DMS 273 (cell line): ENCODE measurements around the gene RABGAP1.

Source experiments
- DNase-seq: peaks from one replicate; lab custom pipeline; 2025; ENCODE audit not compliant: unreplicated experiment; lab: John Stamatoyannopoulos, UW

Gene RABGAP1

DNA sequence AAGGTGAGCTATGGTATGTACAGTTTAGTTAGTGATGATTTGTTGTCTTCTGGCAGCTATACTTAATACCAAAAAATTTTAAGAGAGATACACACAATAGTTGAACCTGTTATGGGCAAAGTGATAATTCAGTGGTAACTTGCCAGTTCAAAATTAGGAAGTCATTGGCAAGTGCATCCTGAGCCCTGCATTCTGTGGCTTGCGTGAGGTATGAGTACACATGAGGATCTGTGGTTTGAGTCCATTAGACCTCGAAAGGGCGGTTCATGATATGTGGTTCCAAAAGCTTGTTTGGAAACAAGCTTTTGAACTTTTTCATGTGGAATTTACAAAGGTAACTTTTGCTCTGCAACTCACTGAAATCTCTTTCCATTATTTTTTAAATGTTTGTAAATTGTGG, 139.6 kb downstream of the RABGAP1 start:
- DNase-seq, result no peak

DNA sequence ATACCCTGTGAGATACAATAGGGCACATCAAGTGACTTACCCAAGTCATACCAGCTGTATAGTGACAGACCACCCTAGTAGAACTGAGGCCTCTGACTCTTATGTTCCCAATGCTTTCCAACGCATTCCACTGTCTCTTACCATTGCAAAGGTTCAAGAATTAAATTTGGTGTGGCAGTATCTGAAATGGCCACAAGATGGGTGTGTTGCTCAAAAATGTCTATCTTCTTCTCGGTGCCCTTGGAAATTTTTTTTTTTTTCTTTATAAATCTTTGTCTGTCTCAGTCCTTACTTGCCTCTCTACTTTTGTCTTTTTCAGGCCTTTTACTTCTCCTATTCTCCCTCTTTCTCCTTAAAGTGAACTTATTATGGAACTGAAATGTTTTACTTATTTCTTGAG, 141.0 kb downstream of the RABGAP1 start:
- DNase-seq, result peak; percentile 54

DNA sequence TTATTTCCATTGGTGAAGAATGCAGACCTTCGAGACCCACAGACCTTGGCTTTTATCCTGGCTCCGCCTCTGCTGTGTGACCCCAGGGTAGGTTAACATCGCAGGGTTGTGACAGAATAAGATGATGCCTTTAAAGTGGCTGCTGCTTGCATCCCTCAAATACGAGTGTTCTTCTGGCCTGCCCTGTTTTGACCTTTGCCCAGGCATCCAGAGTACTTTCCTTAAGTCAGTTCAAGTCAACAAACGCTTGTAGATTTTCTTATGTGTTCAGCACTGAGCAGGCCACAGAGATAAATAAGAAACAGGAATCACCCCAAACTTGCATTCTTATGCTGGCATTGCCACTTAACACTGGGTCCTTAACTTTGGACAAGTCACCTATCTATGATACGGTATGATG, 142.9 kb downstream of the RABGAP1 start:
- no peak for DNase-seq

GRCh38 chr9:123084256-123084655, 143.4 kb downstream of the RABGAP1 start:
- DNase-seq, result no peak

DNA sequence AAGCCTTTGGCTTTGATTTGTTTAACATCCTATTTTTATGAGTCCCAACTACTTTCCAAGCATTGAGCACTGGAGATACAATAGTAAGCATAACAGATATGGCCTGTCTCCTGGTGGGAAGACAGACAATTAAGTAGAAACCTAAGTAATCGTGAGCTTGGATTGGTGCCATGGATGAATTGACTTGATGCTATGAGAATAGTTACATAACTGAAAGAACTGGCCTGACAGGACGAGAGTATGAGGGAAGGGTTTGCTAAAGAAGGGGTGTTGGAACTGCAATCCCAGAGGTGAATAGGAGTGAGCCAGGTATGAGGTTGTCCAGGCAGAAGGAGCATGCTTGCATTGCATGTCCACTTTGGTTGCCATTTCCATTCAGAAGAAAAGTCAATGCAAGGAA, 145.1 kb downstream of the RABGAP1 start:
- DNase-seq, result no peak

GRCh38 chr9:123087359-123087888, 146.6 kb downstream of the RABGAP1 start:
- no peak for DNase-seq

DNA sequence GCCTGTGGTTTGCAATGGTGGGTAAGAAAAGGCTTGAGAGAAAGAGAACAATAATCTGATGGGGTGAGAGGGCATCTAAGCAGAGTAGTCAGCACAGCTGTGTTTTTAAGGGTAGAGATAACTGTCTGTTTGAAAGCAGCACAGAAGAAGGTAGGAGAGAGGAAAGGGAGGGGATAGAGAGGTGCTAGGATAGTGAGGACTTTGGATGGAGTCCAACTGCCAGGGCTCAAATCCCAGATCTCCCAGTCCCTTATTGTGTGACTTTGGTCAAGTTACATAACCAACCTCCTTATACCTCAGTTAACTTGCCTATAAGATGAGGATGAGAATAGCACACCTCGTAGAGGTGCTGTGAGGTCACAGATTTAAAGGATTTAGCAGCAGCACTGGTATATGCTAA, 148.2 kb downstream of the RABGAP1 start:
- DNase-seq, result no peak

DNA sequence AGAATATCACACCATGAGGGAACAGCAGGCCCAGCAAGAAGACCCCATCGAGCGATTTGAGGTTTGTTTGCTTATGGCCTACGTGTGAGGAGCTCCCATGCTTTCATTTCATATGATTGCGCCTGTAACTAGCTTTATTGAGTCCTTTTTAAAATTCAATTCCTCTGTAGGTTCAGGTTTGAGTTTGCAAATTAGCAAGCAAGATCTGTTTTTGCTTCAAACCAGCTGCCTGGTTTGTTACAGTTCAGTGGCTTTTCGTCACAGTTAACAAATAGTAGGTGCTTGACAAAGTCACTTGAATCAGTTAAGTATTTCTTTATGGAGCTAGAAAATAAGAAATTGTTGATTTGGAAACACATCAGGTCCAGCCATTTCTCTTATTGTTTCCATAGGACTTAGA, 149.0 kb downstream of the RABGAP1 start:
- no peak for DNase-seq

- no peak for DNase-seq
These were observed 149.5 kb downstream of the RABGAP1 start for GRCh38 chr9:123090198-123090896.

- no peak for DNase-seq
These were observed 150.1 kb downstream of the RABGAP1 start for GRCh38 chr9:123090956-123091355.

DNA sequence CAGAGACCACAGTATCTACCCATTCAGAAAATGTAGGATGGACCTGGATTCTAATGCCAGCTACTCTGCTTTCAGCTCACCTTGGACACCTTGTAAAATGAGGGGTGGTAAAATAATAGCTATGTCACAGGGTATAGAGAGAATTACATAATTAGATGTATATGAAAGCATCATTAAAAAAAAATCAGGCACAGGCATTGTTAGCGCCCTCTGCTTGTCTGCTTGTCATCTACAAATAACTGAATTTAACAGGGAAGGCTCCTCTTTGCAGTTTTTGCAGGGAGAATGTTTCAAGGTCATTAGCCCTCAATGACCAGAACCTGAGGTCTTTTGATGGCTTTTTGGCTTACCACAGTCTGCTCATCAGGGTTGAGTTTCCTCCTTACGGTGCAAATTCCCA, 150.6 kb downstream of the RABGAP1 start:
- no peak for DNase-seq

GRCh38 chr9:123093141-123093540, 152.3 kb downstream of the RABGAP1 start:
- DNase-seq, result no peak

DNA sequence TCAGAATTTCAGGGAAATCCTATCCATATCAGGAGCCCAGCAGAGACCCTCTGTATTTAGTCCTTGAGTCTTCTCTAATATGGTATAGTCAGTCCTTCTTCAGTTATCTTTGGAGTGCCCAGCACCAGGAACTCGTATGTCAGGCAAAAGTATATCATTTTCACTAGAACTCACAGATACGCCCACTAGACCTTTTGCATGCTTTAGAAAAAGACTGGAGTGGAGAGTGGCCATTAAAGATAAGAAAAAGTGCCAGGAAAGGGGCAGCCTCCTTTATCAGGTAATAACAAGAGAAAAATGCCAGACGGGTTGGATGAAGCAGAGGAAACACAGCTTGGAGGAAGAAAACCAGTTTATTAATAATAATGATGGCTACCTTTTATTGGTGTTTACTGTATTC, 156.2 kb downstream of the RABGAP1 start:
- DNase-seq, result no peak

- DNase-seq, result no peak
These were observed 156.7 kb downstream of the RABGAP1 start for GRCh38 chr9:123097430-123098095.

DNA sequence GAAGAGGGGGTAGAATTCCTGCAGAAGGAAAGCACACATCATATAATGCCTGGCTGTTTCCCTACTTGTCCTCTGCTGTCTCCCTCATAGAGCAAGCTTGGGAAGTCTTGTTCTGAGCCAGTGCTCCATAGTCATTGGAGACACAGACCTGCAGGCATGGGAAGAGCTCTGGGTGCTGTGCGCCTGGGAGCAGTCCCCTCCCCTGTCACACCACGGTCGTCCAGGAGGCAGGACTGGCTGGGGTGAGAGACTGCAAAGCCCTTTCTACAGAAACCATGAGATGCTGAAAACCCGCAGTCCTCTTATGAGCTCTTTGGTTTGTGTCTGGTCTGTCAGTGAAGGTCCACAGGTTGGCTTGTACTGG, 157.3 kb downstream of the RABGAP1 start:
- no peak for DNase-seq

GRCh38 chr9:123099042-123099441, 158.2 kb downstream of the RABGAP1 start:
- no peak for DNase-seq

GRCh38 chr9:123099548-123099947, 158.7 kb downstream of the RABGAP1 start:
- DNase-seq, result no peak

GRCh38 chr9:123102375-123103113, 161.7 kb downstream of the RABGAP1 start:
- DNase-seq, result no peak

DNA sequence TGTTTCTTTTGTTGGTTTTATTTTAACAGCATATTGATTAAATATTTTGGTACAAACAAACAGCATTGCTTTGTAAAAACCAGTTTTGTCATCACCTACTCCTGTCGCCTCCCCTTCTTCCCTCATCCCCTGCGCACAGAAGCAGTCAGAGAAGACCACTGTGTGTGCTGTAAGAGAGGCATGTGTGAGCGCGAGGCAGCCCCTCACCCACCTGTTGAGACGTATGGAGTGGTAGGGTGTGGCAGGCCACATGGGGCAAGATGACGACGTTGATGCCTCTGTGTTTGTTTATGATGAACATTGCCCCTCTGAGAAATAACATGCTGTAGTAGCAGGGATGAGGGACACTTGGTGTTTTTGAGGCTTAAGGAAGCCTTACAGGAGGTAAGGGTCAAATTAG, 164.0 kb downstream of the RABGAP1 start:
- no peak for DNase-seq

DNA sequence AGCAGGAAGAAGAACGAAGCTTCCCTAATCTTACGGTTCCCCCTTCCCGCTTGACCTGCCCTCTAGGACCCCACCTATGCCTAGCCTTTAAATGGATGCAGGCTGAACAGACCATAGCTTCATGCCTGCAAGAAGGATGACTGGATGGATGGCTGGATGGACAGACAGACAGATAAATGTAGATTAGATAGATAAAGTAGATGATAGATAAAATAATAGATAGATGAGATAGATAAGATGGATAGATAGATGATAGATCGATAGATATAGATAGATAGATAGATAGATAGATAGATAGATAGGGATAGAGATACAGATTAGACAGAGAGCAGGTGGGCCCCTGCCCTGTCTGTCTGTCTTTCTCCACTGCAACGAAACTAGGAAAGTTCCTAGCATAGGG, 164.7 kb downstream of the RABGAP1 start:
- no peak for DNase-seq

DNA sequence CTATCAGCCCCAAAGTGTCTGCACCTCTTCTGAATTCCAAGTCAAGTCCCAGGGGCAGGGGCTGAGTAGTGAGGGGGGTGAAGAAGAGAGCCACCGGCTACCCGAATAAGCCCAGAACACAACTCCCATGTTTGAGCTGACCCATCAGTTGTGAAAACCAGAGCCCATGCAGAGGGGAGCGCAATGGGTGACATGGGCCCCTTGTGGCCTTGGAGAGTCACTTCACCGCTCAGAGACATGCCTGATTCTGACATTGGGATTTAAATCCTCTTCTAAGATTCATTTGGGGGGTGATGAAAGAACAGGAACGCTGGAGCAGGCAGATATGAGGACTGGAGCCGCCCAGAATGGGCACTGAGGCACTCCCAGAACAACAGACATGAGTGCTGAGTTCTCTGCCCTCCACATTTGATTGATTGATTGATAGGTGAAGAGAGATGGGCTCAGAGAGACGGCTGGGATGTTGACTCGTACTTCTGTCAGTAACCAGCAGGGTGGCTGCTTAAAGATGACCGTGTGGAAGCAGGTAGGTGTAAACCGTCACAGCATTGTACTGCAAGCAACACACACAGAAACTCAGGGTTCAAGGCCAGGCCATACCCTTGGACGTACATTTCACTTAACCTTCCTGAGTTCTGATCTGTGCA, 166.9 kb downstream of the RABGAP1 start:
- no peak for DNase-seq

DNA sequence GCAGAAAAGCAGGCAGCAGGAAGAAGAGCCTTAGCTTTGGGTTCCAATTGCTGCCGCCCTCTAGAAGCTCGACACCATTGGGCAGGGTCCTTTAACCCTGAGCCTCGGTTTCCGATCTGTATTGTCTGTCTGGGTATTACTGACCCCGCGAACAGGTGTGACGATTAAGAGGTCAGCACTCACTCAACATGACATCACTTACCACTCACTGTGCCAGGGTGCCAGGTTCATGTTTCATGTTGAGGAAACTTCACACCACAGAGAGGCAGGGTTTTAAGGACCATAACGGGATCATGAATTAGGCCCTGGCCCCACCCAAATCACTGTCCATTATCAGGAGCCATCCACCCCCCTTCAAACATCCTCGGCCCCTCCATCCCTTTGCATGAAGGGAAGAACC, 168.2 kb downstream of the RABGAP1 start:
- DNase-seq, result no peak
